A549 (cell line): ENCODE measurements around the gene CPB2.

ENCODE experiments used
- ATOH8 ChIP-seq: fragments of 250-450 bp; sonication (Bioruptor Pico); IDR thresholded peaks from 2 replicates; pipeline ENCODE4 v1.5.0; 2020; ENCODE audit warnings: low read depth, mild to moderate bottlenecking, moderate library complexity
- CEBPB ChIP-seq, 2 experiments: fragments of >200 bp in 1 of 2; sonication (Bioruptor Twin) in 1 of 2; formaldehyde crosslinking in 1 of 2; IDR thresholded peaks; 2 replicates each; pipeline ENCODE4 v1.6.1; 2012 to 2016
- CTCF ChIP-seq: fragments of >200 bp; sonication (Bioruptor Twin); formaldehyde crosslinking; IDR thresholded peaks from 3 replicates; pipeline ENCODE4 v1.5.1; 2016
- ELK1 ChIP-seq: fragments of 150-350 bp; IDR thresholded peaks from 2 replicates; pipeline ENCODE4 v1.6.1; 2014; ENCODE audit warnings: low read depth, mild to moderate bottlenecking, low read length
- EP300 ChIP-seq, 2 experiments: fragments of >200 bp; sonication (Bioruptor Twin); formaldehyde crosslinking; IDR thresholded peaks; 2 replicates in 1 of 2; 3 replicates in 1 of 2; pipeline ENCODE4 v1.6.1; 2016 to 2017
- HMGXB4 ChIP-seq: fragments of 250-450 bp; sonication (Bioruptor Pico); IDR thresholded peaks from 2 replicates; pipeline ENCODE4 v1.5.0; 2021; ENCODE audit warnings: mild to moderate bottlenecking, moderate library complexity, borderline replicate concordance
- JUN ChIP-seq, 2 experiments: fragments of >200 bp; sonication (Bioruptor Twin); formaldehyde crosslinking; IDR thresholded peaks; 2 replicates in 1 of 2; 3 replicates in 1 of 2; pipeline ENCODE4 v1.6.1; 2016 to 2017
- JUNB ChIP-seq: fragments of >200 bp; sonication (Bioruptor Twin); formaldehyde crosslinking; IDR thresholded peaks from 2 replicates; pipeline ENCODE4 v1.6.1; 2016
- MYC ChIP-seq: IDR thresholded peaks from 2 replicates; pipeline ENCODE4 v1.6.1; 2012; ENCODE audit warnings: mild to moderate bottlenecking, inconsistent platforms, low read length, improper control_type of control experiment, borderline replicate concordance
- NR3C1 ChIP-seq: fragments of >200 bp; sonication (Bioruptor Twin); formaldehyde crosslinking; IDR thresholded peaks from 3 replicates; pipeline ENCODE4 v1.6.1; 2017
- PHF8 ChIP-seq: fragments of 200-600 bp; sonication (generic); IDR thresholded peaks from 2 replicates; pipeline ENCODE4 v1.6.1; 2016; ENCODE audit warnings: low read depth, mild to moderate bottlenecking, antibody characterized with exemption, moderate library complexity, borderline replicate concordance
- POLR2AphosphoS2 ChIP-seq: conservative IDR thresholded peaks from 2 replicates; pipeline ENCODE4 v1.6.1; 2012; ENCODE audit warnings: low read length, improper control_type of control experiment, inconsistent platforms
- RAD21 ChIP-seq, 2 experiments: fragments of >200 bp in 1 of 2; sonication (Bioruptor Twin) in 1 of 2; formaldehyde crosslinking in 1 of 2; IDR thresholded peaks in 1 of 2; conservative IDR thresholded peaks in 1 of 2; 2 replicates in 1 of 2; 3 replicates in 1 of 2; pipeline ENCODE4 v1.6.1; 2012 to 2018; ENCODE audit warnings: inconsistent platforms in 1 of 2
- RCOR1 ChIP-seq: fragments of 150-350 bp; IDR thresholded peaks from 2 replicates; pipeline ENCODE4 v1.6.1; 2014; ENCODE audit warnings: antibody characterized with exemption, low read length, low read depth

GRCh38 chr13:46106839-46107371 is 2.1 kb upstream of the CPB2 start:
- TF ChIP-seq JUNB (no peak), NR3C1 (no peak), MYC (no peak), CTCF (no peak), CEBPB (IDR thresholded peaks at IDR 0.05) (no peak), ELK1 (no peak), HMGXB4 (CRISPR knock-in tag) (no peak), EP300 (IDR thresholded peaks at IDR 0.05) (no peak), RCOR1 (no peak), RAD21 (conservative IDR thresholded peaks at IDR 0.05 in 1 of 2, IDR thresholded peaks at IDR 0.05 in 1 of 2) (no peak), ATOH8 (CRISPR knock-in tag) (no peak), JUN (IDR thresholded peaks at IDR 0.05) (no peak), PHF8 (no peak), POLR2AphosphoS2 (no peak)
